Ishikawa (cell line): Measurements from ENCODE around the gene GPR35.

Experiments used
- CEBPB ChIP-seq: IDR thresholded peaks from 2 replicates; pipeline ENCODE4 v1.6.1; 2012
- CREB1 ChIP-seq: IDR thresholded peaks from 2 replicates; pipeline ENCODE4 v1.6.1; 2012; ENCODE audit warnings: low read depth
- EGR1 ChIP-seq: IDR thresholded peaks from 2 replicates; pipeline ENCODE4 v1.6.1; 2012
- EP300 ChIP-seq: IDR thresholded peaks from 2 replicates; pipeline ENCODE4 v1.6.1; 2012; ENCODE audit warnings: borderline replicate concordance
- FOXM1 ChIP-seq: IDR thresholded peaks from 2 replicates; pipeline ENCODE4 v1.6.1; 2012; ENCODE audit warnings: low read depth, borderline replicate concordance
- MAX ChIP-seq: IDR thresholded peaks from 2 replicates; pipeline ENCODE4 v1.6.1; 2012
- NFIC ChIP-seq: IDR thresholded peaks from 2 replicates; pipeline ENCODE4 v1.6.1; 2012
- RAD21 ChIP-seq: IDR thresholded peaks from 2 replicates; pipeline ENCODE4 v1.6.1; 2012; ENCODE audit warnings: low read depth
- REST ChIP-seq: IDR thresholded peaks from 2 replicates; pipeline ENCODE4 v1.6.1; 2012; ENCODE audit warnings: low read depth, mild to moderate bottlenecking
- TAF1 ChIP-seq: IDR thresholded peaks from 2 replicates; pipeline ENCODE4 v1.6.1; 2012; ENCODE audit warnings: low read depth, mild to moderate bottlenecking
- TCF12 ChIP-seq: IDR thresholded peaks from 2 replicates; pipeline ENCODE4 v1.6.1; 2012; ENCODE audit warnings: low read depth
- TEAD4 ChIP-seq: IDR thresholded peaks from 2 replicates; pipeline ENCODE4 v1.6.1; 2012
- USF1 ChIP-seq: IDR thresholded peaks from 2 replicates; pipeline ENCODE4 v1.6.1; 2012
- YY1 ChIP-seq: IDR thresholded peaks from 2 replicates; pipeline ENCODE4 v1.6.1; 2012; ENCODE audit warnings: low read depth
- ZBTB7A ChIP-seq: IDR thresholded peaks from 2 replicates; pipeline ENCODE4 v1.6.1; 2012; ENCODE audit warnings: low read depth

Gene GPR35

GRCh38 chr2:240604939-240605716 is 20.2 kb upstream of the GPR35 start:
- TF ChIP-seq FOXM1 = no peak

GRCh38 chr2:240605867-240606743 is 19.2 kb upstream of the GPR35 start:
- TF ChIP-seq ZBTB7A (no peak), EP300 (no peak), FOXM1 (no peak), CEBPB (no peak), TCF12 (no peak), EGR1 (no peak), MAX (no peak)

- TF ChIP-seq CEBPB (no peak), REST (no peak), TEAD4 (no peak), RAD21 (no peak), MAX (no peak), EP300 (no peak), EGR1 (no peak)
Observed at GRCh38 chr2:240611601-240612210, 13.6 kb upstream of the GPR35 start.

- TF ChIP-seq TAF1 (no peak), EP300 (no peak), FOXM1 (no peak), RAD21 (no peak), CREB1 (no peak), CEBPB (no peak)
Observed at GRCh38 chr2:240613781-240614180, 11.5 kb upstream of the GPR35 start.

- no peak for TF ChIP-seq TCF12
- TF ChIP-seq CREB1 = no peak
- TF ChIP-seq RAD21 = no peak
- no peak for TF ChIP-seq USF1
- TF ChIP-seq EGR1 = no peak
- no peak for TF ChIP-seq EP300
- TF ChIP-seq NFIC = no peak
- no peak for TF ChIP-seq CEBPB
- TF ChIP-seq ZBTB7A = no peak
- TF ChIP-seq MAX = no peak
- TF ChIP-seq REST = no peak
Observed at GRCh38 chr2:240614391-240614790, 10.9 kb upstream of the GPR35 start.

GRCh38 chr2:240615396-240615795 is 9.9 kb upstream of the GPR35 start:
- no peak for TF ChIP-seq TAF1
- no peak for TF ChIP-seq YY1
- no peak for TF ChIP-seq REST
- TF ChIP-seq USF1 = no peak
- no peak for TF ChIP-seq RAD21
- TF ChIP-seq CREB1 = no peak
- no peak for TF ChIP-seq TCF12
- no peak for TF ChIP-seq NFIC
- no peak for TF ChIP-seq ZBTB7A
